H1 (cell line): Measurements from ENCODE around the gene PTGES2. TPM values are rescaled to one million over a fixed set of nuclear protein-coding genes. Genes with fewer than 3 reads are reported as not detected.

ENCODE experiments used
- CTCF ChIA-PET: fragments of 300-600 bp; sonication (Branson Sonifier 250); formaldehyde crosslinking; loops from one replicate; lab custom pipeline; 2021; ENCODE audit not compliant: partially characterized antibody; lab: Charles Lee
- POLR2A ChIA-PET: fragments of 300-600 bp; sonication (Branson Sonifier 250); formaldehyde crosslinking; loops from one replicate; lab custom pipeline; 2021; ENCODE audit warnings: inconsistent platforms; ENCODE audit not compliant: partially characterized antibody; lab: Charles Lee
- DNase-seq, 2 experiments: peaks; one replicate each; pipeline versions ENCODE4 v3.0.0 to v3.0.0-alpha.2; 2010 to 2022; ENCODE audit warnings: low spot score in 2 of 2, low read depth in 1 of 2, mixed read lengths in 1 of 2
- FAIRE-seq: peaks from 2 replicates; lab custom pipeline; 2011; peaks lifted over from hg19 to GRCh38; lab: Jason Lieb, UNC
- H2AFZ ChIP-seq: 2 replicates; pipeline ENCODE4 v1.8.1; 2012; ENCODE audit warnings: low read length, inconsistent platforms
- H2AK5ac ChIP-seq: 2 replicates; pipeline ENCODE4 v1.6.1; 2013; ENCODE audit warnings: low read depth, low read length
- H2BK120ac ChIP-seq: replicated peaks from 2 replicates; pipeline ENCODE3; 2013; ENCODE audit warnings: low read depth, low read length, inconsistent platforms
- H2BK12ac ChIP-seq: 2 replicates; pipeline ENCODE4 v1.6.1; 2013; ENCODE audit warnings: low read depth, low read length
- H2BK15ac ChIP-seq: 2 replicates; pipeline ENCODE4 v1.6.1; 2013; ENCODE audit warnings: low read length
- H2BK20ac ChIP-seq: 2 replicates; pipeline ENCODE4 v1.6.1; 2013; ENCODE audit warnings: low read length
- H2BK5ac ChIP-seq: 2 replicates; pipeline ENCODE4 v1.6.1; 2013; ENCODE audit warnings: low read depth, low read length
- H3K14ac ChIP-seq: 2 replicates; pipeline ENCODE4 v1.6.1; 2013; ENCODE audit warnings: inconsistent platforms; ENCODE audit not compliant: insufficient read length
- H3K18ac ChIP-seq: 2 replicates; pipeline ENCODE4 v1.6.1; 2013; ENCODE audit warnings: low read length; ENCODE audit errors: extremely low read depth
- H3K23ac ChIP-seq: 2 replicates; pipeline ENCODE4 v1.6.1; 2013; ENCODE audit warnings: inconsistent platforms; ENCODE audit not compliant: insufficient read length
- H3K23me2 ChIP-seq: 2 replicates; pipeline ENCODE4 v1.6.1; 2013; ENCODE audit warnings: low read depth, low read length
- H3K27ac ChIP-seq: 2 replicates; pipeline ENCODE4 v1.6.1; 2011; ENCODE audit warnings: low read depth, low read length, inconsistent platforms
- H3K27me3 ChIP-seq, 4 experiments: replicated peaks in 1 of 4; 1 replicate in 1 of 4; 2 replicates in 3 of 4; pipeline versions ENCODE4 v1.6.1 to v1.8.1; 2011 to 2013; ENCODE audit warnings: low read length in 3 of 4, mild to moderate bottlenecking in 3 of 4, inconsistent platforms in 2 of 4, mixed read lengths in 2 of 4, moderate library complexity in 1 of 4; ENCODE audit not compliant: control insufficient read depth in 3 of 4, insufficient read depth in 3 of 4; ENCODE audit errors: extremely low read depth in 1 of 4
- H3K36me3 ChIP-seq, 4 experiments: 2 replicates each; pipeline versions ENCODE4 v1.6.1 to v1.8.1; 2011 to 2013; ENCODE audit warnings: mild to moderate bottlenecking in 4 of 4, low read length in 3 of 4, moderate library complexity in 2 of 4, control low read depth in 1 of 4, inconsistent platforms in 1 of 4; ENCODE audit not compliant: insufficient read depth in 4 of 4, control insufficient read depth in 2 of 4
- H3K4ac ChIP-seq: replicated peaks from 2 replicates; pipeline ENCODE3; 2013; ENCODE audit warnings: low read length, low read depth, mixed read lengths, inconsistent platforms; ENCODE audit not compliant: insufficient read length
- H3K4me1 ChIP-seq, 4 experiments: replicated peaks in 1 of 4; 1 replicate in 1 of 4; 2 replicates in 3 of 4; pipeline versions ENCODE4 v1.6.1 to v1.8.1; 2011 to 2013; ENCODE audit warnings: low read length in 3 of 4, inconsistent platforms in 2 of 4, mixed read lengths in 1 of 4; ENCODE audit not compliant: insufficient read depth in 4 of 4, control insufficient read depth in 3 of 4
- H3K4me2 ChIP-seq, 2 experiments: 2 replicates each; pipeline versions ENCODE4 v1.6.1 to v1.8.1; 2011 to 2013; ENCODE audit warnings: low read depth in 2 of 2, low read length in 2 of 2, control low read depth in 1 of 2, inconsistent platforms in 1 of 2, mild to moderate bottlenecking in 1 of 2; ENCODE audit not compliant: insufficient read depth in 1 of 2
- H3K4me3 ChIP-seq, 4 experiments: fragments of 200-600, 300-600 bp in 1 of 4; sonication (generic), shearing (Covaris generic), sonication (Bioruptor Twin) in 1 of 4; 2 replicates each; pipeline versions ENCODE4 v1.5.1 to v1.8.1; 2011 to 2016; ENCODE audit warnings: low read length in 4 of 4, low read depth in 3 of 4, control low read depth in 2 of 4, inconsistent platforms in 2 of 4, mild to moderate bottlenecking in 2 of 4, mixed read lengths in 1 of 4, moderate library complexity in 1 of 4; ENCODE audit not compliant: insufficient read depth in 2 of 4; ENCODE audit errors: extremely low read depth in 1 of 4
- H3K56ac ChIP-seq: replicated peaks from 2 replicates; pipeline ENCODE3; 2013; ENCODE audit warnings: low read depth, mild to moderate bottlenecking, mixed read lengths, low read length, inconsistent platforms; ENCODE audit not compliant: insufficient read length
- H3K79me1 ChIP-seq: 2 replicates; pipeline ENCODE4 v1.6.1; 2013; ENCODE audit warnings: low read depth, low read length, control low read depth
- H3K79me2 ChIP-seq, 2 experiments: 2 replicates each; pipeline versions ENCODE4 v1.6.1 to v1.8.1; 2012 to 2013; ENCODE audit warnings: low read length in 2 of 2, mild to moderate bottlenecking in 2 of 2, inconsistent platforms in 1 of 2; ENCODE audit not compliant: insufficient read depth in 2 of 2, control insufficient read depth in 1 of 2
- H3K9ac ChIP-seq, 4 experiments: replicated peaks in 1 of 4; 1 replicate in 1 of 4; 2 replicates in 3 of 4; pipeline versions ENCODE4 v1.6.1 to v1.8.1; 2011 to 2013; ENCODE audit warnings: low read depth in 3 of 4, low read length in 3 of 4, control low read depth in 2 of 4, mild to moderate bottlenecking in 2 of 4, moderate library complexity in 2 of 4, inconsistent platforms in 1 of 4; ENCODE audit errors: extremely low read depth in 1 of 4
- H3K9me3 ChIP-seq, 2 experiments: 2 replicates each; pipeline versions ENCODE4 v1.6.1 to v1.8.1; 2012 to 2013; ENCODE audit warnings: mild to moderate bottlenecking in 2 of 2, moderate library complexity in 2 of 2, control low read depth in 1 of 2, inconsistent platforms in 1 of 2, low read depth in 1 of 2, low read length in 1 of 2, mixed read lengths in 1 of 2; ENCODE audit not compliant: insufficient read depth in 2 of 2
- H4K20me1 ChIP-seq, 2 experiments: replicated peaks in 1 of 2; 2 replicates each; pipeline versions ENCODE3 to v1.8.1; 2011 to 2013; ENCODE audit warnings: inconsistent platforms in 2 of 2, low read length in 2 of 2, mild to moderate bottlenecking in 1 of 2; ENCODE audit not compliant: insufficient read depth in 2 of 2, control insufficient read depth in 1 of 2
- H4K5ac ChIP-seq: 2 replicates; pipeline ENCODE4 v1.6.1; 2013; ENCODE audit warnings: low read length, low read depth, mixed read lengths, inconsistent platforms; ENCODE audit not compliant: insufficient read length
- H4K8ac ChIP-seq: 2 replicates; pipeline ENCODE4 v1.8.0; 2013; ENCODE audit warnings: mild to moderate bottlenecking, moderate library complexity, low read length, inconsistent platforms; ENCODE audit not compliant: insufficient read depth; ENCODE audit errors: extremely low read depth
- H4K91ac ChIP-seq: replicated peaks from 2 replicates; pipeline ENCODE3; 2013; ENCODE audit warnings: low read length, mixed read lengths, inconsistent platforms; ENCODE audit not compliant: insufficient read length
- CBX8 ChIP-seq: fragments of 300-800, 300-1000 bp; sonication (generic); IDR thresholded peaks from 2 replicates; pipeline ENCODE4 v1.7.1; 2016; ENCODE audit warnings: low read depth, low read length, borderline replicate concordance
- CREB1 ChIP-seq: IDR thresholded peaks from 2 replicates; pipeline ENCODE4 v1.6.1; 2012; ENCODE audit warnings: inconsistent platforms
- PHF8 ChIP-seq: fragments of 200-600 bp; sonication (generic); conservative IDR thresholded peaks from 2 replicates; pipeline ENCODE4 v1.7.1; 2012; ENCODE audit warnings: low read depth, mild to moderate bottlenecking, inconsistent platforms, low read length, moderate library complexity
- SIN3A ChIP-seq, 2 experiments: IDR thresholded peaks in 1 of 2; conservative IDR thresholded peaks in 1 of 2; 2 replicates each; pipeline ENCODE4 v1.6.1; 2011 to 2012; ENCODE audit warnings: low read length in 2 of 2, improper control_type of control experiment in 1 of 2, low read depth in 1 of 2, mild to moderate bottlenecking in 1 of 2
- SP4 ChIP-seq: IDR thresholded peaks from 2 replicates; pipeline ENCODE4 v1.6.1; 2012; ENCODE audit warnings: low read length, inconsistent platforms
- SRF ChIP-seq: IDR thresholded peaks from 2 replicates; pipeline ENCODE4 v1.6.1; 2011; ENCODE audit warnings: mild to moderate bottlenecking, low read depth, low read length, moderate library complexity
- TAF7 ChIP-seq: optimal IDR thresholded peaks from 2 replicates; pipeline ENCODE3; 2011; ENCODE audit warnings: low read depth, mild to moderate bottlenecking, inconsistent platforms, low read length, moderate library complexity, borderline replicate concordance
- WGBS, 2 experiments: shearing (Covaris generic) in 1 of 2; methylation state at CpG; one replicate each; pipeline versions ENCODE4 v1.1.6 to v1.1.7; 2013 to 2015; ENCODE audit warnings: low lambda C conversion rate in 2 of 2, mixed read lengths in 2 of 2, inconsistent platforms in 1 of 2, low coverage in 1 of 2, missing lambda C conversion rate in 1 of 2; ENCODE audit not compliant: insufficient replicate concordance in 2 of 2, insufficient coverage in 1 of 2, insufficient read length in 1 of 2; ENCODE audit errors: extremely low coverage in 1 of 2, missing lambda C conversion rate in 1 of 2; 5-methylcytosine and 5-hydroxymethylcytosine counted together
- long read RNA-seq, 2 experiments: library from RNA in 1 of 2; library from capped mRNA in 1 of 2; stranded (forward); transcript quantifications; one replicate each; pipeline ENCODE4 v2.0.0, GENCODE V29; 2021; ENCODE audit warnings: inconsistent platforms in 1 of 2
- polyA minus RNA-seq, 3 experiments: library from RNA; depleted of rRNA, polyadenylated mRNA; stranded (reverse); fragments of >200 nt; gene quantifications; 1 replicate in 2 of 3; 2 replicates in 1 of 3; pipeline ENCODE4 v1.2.3, GENCODE V29; 2011
- polyA plus RNA-seq, 7 experiments: library from polyadenylated mRNA; depleted of rRNA in 3 of 7; stranded (reverse) in 5 of 7; unstranded in 2 of 7; fragments of >200 nt in 5 of 7; fragments of 200-250 nt in 2 of 7; gene quantifications; 1 replicate in 5 of 7; 2 replicates in 1 of 7; 4 replicates in 1 of 7; pipeline versions ENCODE4 v1.2.1 to v1.2.3, GENCODE V29; 2011 to 2013; ENCODE audit warnings: missing spikeins in 2 of 7, mixed read lengths in 2 of 7
- total RNA-seq: library from RNA; stranded (reverse); fragmentation: NEBNext Ultra II Directional; extraction: Animal tissue kit (Norgen Biotek cat#: 25700); gene quantifications from 2 replicates; pipeline ENCODE4 v1.2.1, GENCODE V29; 2021

Gene PTGES2
- total RNA-seq = 76.9 and 81.2 TPM in 2 replicates
- 80.7 and 119 TPM in 2 replicates for polyA plus RNA-seq (2011; rRNA removed)
- polyA plus RNA-seq (2011; cell fraction: cytosol; rRNA removed) = 104 TPM
- 242 TPM for polyA plus RNA-seq (2011; cell fraction: nucleus; rRNA removed)
- polyA plus RNA-seq (2012, experiment 1 of 2) = 50.2 to 79.0 TPM (median 72.3 TPM) in 4 replicates
- polyA plus RNA-seq (2012, experiment 2 of 2) = 60.0 TPM
- 52.2 TPM for polyA plus RNA-seq (2013, experiment 1 of 2)
- polyA plus RNA-seq (2013, experiment 2 of 2) = 49.8 TPM
- 61.8 and 72.7 TPM in 2 replicates for polyA minus RNA-seq (2011; rRNA and poly(A)+ RNA removed)
- 58.8 TPM for polyA minus RNA-seq (2011; cell fraction: cytosol; rRNA and poly(A)+ RNA removed)
- polyA minus RNA-seq (2011; cell fraction: nucleus; rRNA and poly(A)+ RNA removed) = 65.8 TPM
- long read RNA-seq, experiment 1, partial matches to known transcripts = 50 of 85 reads
- long read RNA-seq, experiment 1, other reads (novel, unspliced or antisense) = 34 of 85 reads
- long read RNA-seq, experiment 2, partial matches to known transcripts = 6 of 11 reads
- long read RNA-seq, experiment 2, other reads (novel, unspliced or antisense) = 5 of 11 reads

DNA sequence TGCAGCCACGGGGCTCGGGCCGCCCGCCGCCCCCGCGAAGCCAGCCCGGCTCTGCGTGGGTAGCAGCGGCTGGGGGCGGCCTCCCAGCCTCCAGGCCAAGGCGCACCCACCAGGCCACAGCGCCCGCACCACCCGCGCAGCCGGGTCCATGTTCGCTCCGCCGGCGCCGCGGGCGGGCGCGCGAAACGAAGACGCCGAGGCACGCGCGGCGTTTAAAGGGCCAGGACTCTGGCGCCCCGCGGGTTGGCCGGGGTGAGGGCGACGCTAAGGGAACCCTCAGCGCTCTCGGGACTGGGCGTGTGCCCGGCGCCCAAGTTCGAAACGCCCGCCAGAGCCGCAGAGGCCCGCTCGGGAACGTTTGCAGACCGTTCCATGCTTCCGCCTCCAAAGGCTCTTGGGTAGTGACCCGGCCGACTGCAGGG, at the start of gene PTGES2:
TSS of gene PTGES2 (minus strand) at position 162 of the 422 bp plus-strand sequence. CDS start at position 150, 12 bp downstream.
- Histone ChIP-seq H2BK12ac (no peak within 1 kb of the TSS; the same call in 1 of the 2 replicates), H2BK5ac (peak within 1 kb of the TSS; percentile 88), H3K56ac (peak within 1 kb of the TSS; percentile 97), H4K20me1 (peaks cover 0 to 13% of the 10 kb centered on the region in 2 experiments), H3K23ac (no peak within 1 kb of the TSS), H2AK5ac (no peak within 1 kb of the TSS), H4K8ac (peak within 1 kb of the TSS; percentile 99), H4K5ac (peak within 1 kb of the TSS; percentile 96), H3K9ac (peak within 1 kb of the TSS; percentile 69 to 85 (median 80)), H3K4ac (peak within 1 kb of the TSS; percentile 85), H3K79me2 (peaks cover 0 to 20% of the 10 kb centered on the region in 2 experiments; a peak in 1 of 4 replicates), H3K23me2 (peaks cover 6% of the 10 kb centered on the region; the same call in 1 of the 2 replicates), H3K4me3 (peak within 1 kb of the TSS; percentile 86 to 96 (median 89)), H3K4me2 (peak within 1 kb of the TSS; percentile 82 to 91), H3K27ac (peak within 1 kb of the TSS; percentile 95), H3K9me3 (peaks cover 0 to 4% of the 10 kb centered on the region in 2 experiments; a peak in 1 of 4 replicates), H3K18ac (peak within 1 kb of the TSS; percentile 98), H4K91ac (peak within 1 kb of the TSS; percentile 97), H2AFZ (peak within 1 kb of the TSS; percentile 79; the same call in 1 of the 2 replicates), H2BK120ac (peak within 1 kb of the TSS; percentile 90), H3K36me3 (peaks cover 2 to 12% (median 7%) of the 10 kb centered on the region in 4 experiments; a peak in 4 of 8 replicates), H3K27me3 (peaks cover 0 to 8% (median 7%) of the 10 kb centered on the region in 4 experiments; a peak in 5 of 7 replicates), H2BK15ac (0 out of 2 replicates have a peak within 1 kb of the TSS, but pooled peaks have one; percentile 92), H3K14ac (no peak within 1 kb of the TSS), H3K79me1 (peaks cover 4% of the 10 kb centered on the region; the same call in 1 of the 2 replicates), H3K4me1 (peaks cover 0 to 6% (median 3%) of the 10 kb centered on the region in 4 experiments; a peak in 4 of 7 replicates), H2BK20ac (no peak within 1 kb of the TSS)
- FAIRE-seq = no peak
- CTCF ChIA-PET = interaction anchor here (2.2 to 9.9 kb wide), 3 partner anchors 10 to 24 kb away, joined by 11 to 74 read pairs (median 18); partner anchors contain the start of gene LCN2
- WGBS, 2 experiments = 2% methylated on average over 32 of the region's 56 CpGs; no CpG with 5 or more reads in 1 of the 2 experiments
- peak in 1 of 2 experiments; percentile 80 for DNase-seq
- POLR2A ChIA-PET = interaction anchor here (0.5 to 4.2 kb wide), 4 partner anchors 13 to 471 kb away, joined by 3 to 21 read pairs (median 8); partner anchors contain the start of gene BBLN
- TF ChIP-seq PHF8 (peak; percentile 70; the same call in 1 of the 2 replicates), SP4 (no peak), CREB1 (no peak), SIN3A (conservative IDR thresholded peaks at IDR 0.05 in 1 of 2, IDR thresholded peaks at IDR 0.05 in 1 of 2; ENCODE audit: low read depth in 1 of 2, low read length in 2 of 2) (0 out of 4 replicates have a peak, but pooled peaks of 1 of the 2 experiments have one; percentile 43), SRF (no peak), TAF7 (no peak), CBX8 (no peak)
